Ishikawa (cell line): ENCODE measurements around the gene DNM2.

ENCODE experiments used
- CEBPB ChIP-seq: IDR thresholded peaks from 2 replicates; pipeline ENCODE4 v1.6.1; 2012
- CREB1 ChIP-seq: IDR thresholded peaks from 2 replicates; pipeline ENCODE4 v1.6.1; 2012; ENCODE audit warnings: low read depth
- EGR1 ChIP-seq: IDR thresholded peaks from 2 replicates; pipeline ENCODE4 v1.6.1; 2012
- EP300 ChIP-seq: IDR thresholded peaks from 2 replicates; pipeline ENCODE4 v1.6.1; 2012; ENCODE audit warnings: borderline replicate concordance
- FOXM1 ChIP-seq: IDR thresholded peaks from 2 replicates; pipeline ENCODE4 v1.6.1; 2012; ENCODE audit warnings: low read depth, borderline replicate concordance
- NFIC ChIP-seq: IDR thresholded peaks from 2 replicates; pipeline ENCODE4 v1.6.1; 2012
- RAD21 ChIP-seq: IDR thresholded peaks from 2 replicates; pipeline ENCODE4 v1.6.1; 2012; ENCODE audit warnings: low read depth
- REST ChIP-seq: IDR thresholded peaks from 2 replicates; pipeline ENCODE4 v1.6.1; 2012; ENCODE audit warnings: low read depth, mild to moderate bottlenecking
- TAF1 ChIP-seq: IDR thresholded peaks from 2 replicates; pipeline ENCODE4 v1.6.1; 2012; ENCODE audit warnings: low read depth, mild to moderate bottlenecking
- TCF12 ChIP-seq: IDR thresholded peaks from 2 replicates; pipeline ENCODE4 v1.6.1; 2012; ENCODE audit warnings: low read depth
- TEAD4 ChIP-seq: IDR thresholded peaks from 2 replicates; pipeline ENCODE4 v1.6.1; 2012
- YY1 ChIP-seq: IDR thresholded peaks from 2 replicates; pipeline ENCODE4 v1.6.1; 2012; ENCODE audit warnings: low read depth
- ZBTB7A ChIP-seq: IDR thresholded peaks from 2 replicates; pipeline ENCODE4 v1.6.1; 2012; ENCODE audit warnings: low read depth
- TF ChIP-seq, protein P1 (sequence below): IDR thresholded peaks from 2 replicates; pipeline ENCODE4 v1.6.1; 2012

DNA sequence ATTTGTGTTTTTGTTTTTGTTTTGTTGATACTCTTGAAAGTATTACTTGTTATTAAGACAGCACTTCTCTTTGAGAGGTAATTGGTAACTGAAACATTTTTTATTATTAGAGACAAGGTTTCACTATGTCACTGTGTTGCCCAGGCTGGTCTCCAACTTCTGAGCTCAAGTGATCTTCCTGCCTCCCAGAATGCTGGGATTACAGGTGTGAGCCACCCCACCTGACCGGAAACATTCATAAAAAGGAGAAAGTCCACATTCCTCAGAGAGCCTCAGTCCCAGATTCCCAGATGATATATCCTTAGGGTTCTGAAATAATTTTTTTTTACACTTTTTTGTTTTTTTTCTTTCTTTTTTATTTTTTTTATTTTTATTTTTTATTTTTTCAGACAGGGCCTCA is 156.1 kb downstream of the DNM2 start:
- TF ChIP-seq EP300 (no peak), EGR1 (no peak), TCF12 (no peak), CEBPB (no peak), RAD21 (no peak), FOXM1 (no peak), TAF1 (no peak), CREB1 (no peak), REST (no peak), NFIC (no peak), YY1 (no peak), TEAD4 (no peak), ZBTB7A (no peak)
- TF ChIP-seq, protein P1, sequence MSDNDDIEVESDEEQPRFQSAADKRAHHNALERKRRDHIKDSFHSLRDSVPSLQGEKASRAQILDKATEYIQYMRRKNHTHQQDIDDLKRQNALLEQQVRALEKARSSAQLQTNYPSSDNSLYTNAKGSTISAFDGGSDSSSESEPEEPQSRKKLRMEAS = no peak
